HG02981 (cell line): ENCODE measurements around the gene BACE2.

Source experiments
- ATAC-seq: cut with Tn5 transposase; IDR thresholded peaks from one replicate; pipeline ENCODE4 v1.9.1; 2021; ENCODE audit warnings: mild to moderate bottlenecking, moderate library complexity; ENCODE audit not compliant: unreplicated experiment

BACE2 gene

DNA sequence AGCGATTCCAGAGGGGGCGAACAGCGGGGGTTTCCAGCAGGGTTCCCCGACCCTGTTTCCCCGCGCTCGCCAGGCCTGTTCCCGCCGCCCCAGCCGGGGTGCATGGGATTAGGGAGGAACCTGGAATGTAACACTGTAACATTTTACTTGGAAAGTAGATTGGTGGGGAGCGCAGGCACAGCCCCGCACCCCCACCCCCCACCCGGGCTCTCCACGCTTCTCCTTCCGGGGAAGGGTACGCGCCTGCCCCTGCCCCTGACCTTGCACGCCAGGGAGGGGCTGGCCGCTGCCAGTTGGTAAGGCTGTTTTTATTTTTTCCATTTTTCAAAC lies 149.1 kb downstream of the BACE2 start:
- ATAC-seq: no peak

DNA sequence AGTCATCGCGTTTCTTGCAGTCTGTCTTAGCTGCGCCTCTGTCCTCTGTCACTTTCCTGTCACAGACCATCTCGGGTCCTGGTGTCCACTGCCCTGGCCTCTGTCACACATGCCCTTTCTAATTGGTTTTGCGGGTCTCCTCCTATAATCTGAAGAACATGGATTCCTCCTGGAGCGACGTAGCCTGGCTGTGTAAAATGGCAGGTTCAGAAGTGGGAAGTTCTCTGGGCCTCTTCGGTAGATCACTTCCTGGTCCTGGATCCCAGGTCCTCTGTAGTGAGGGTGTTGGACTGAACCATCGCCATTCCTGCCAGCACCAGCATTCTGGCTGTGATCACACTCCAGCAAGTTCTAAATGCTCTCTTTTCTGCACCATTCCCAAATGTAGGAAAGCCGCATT lies 149.5 kb downstream of the BACE2 start:
- no peak for ATAC-seq

DNA sequence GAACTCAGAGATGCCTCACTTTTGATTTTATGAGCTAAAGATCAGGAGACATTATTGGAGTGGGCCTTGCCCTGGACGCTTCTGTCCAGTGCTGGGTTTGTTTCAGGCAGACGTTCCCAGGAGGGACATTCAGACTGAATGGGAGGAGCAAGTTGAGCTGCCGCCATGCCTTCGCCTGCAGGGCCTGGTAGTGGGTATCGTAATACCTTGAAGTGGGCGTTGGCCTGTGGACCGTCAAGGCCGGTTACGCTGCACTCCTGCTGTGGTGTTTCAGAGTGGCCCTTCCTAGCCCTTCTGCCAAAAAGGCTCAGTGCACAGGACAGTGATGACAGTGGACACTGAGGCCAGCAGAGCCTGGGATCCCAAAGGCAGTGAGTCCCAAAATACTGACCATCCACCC lies 150.3 kb downstream of the BACE2 start:
- no peak for ATAC-seq

DNA sequence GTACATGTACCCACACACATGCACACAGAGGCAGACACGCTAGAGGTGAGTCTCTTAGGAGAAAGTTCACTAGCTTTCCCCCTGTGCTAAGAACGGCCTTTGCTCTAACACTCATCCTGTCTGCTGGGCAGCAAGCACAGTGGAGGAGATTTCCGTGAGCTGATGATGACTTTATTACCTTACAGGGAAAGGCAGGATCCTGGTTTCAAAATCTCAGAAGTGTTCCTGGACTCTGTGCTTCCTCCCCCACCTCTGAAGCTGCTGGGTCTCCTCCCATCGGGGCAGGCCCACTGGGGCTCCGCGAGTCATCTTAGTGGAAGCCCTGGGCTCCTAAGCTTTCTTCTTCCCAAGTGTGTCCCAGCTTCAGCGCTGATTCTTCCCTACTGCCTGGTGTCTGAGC lies 151.3 kb downstream of the BACE2 start:
- ATAC-seq: no peak

DNA sequence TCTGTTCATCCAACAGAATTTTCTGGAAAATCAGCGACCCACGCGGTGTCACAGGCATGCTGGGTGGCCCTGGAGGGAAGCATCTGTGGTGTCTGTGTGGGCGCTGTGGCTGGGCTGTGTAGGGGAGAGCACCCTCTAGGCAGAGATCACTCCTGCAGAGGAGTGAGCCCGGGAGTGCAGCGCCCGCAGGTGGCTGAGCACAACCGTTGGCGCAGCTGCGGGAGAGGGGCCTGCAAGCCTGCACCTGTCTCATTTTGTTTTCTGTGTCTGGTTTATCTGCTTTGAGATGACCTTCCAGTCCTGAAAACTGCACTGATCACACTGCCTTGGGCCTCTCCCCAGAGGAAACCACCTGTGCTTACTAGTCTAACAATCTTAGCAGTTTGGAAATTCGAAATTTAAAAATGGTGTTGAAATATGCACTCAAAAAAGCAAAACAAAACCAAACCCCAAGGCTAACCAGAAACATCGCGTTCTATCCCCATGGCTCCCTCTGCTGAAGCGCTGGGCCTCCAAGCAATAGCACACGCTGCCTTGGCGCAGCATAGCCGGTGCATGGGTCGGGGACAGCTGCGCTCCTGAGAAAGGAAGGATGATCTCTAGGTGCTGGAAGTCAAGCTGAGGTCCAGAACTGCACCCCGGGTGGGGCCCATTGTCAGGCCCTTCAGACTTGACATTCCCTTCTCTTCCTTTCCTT lies 153.4 kb downstream of the BACE2 start:
- ATAC-seq: no peak

DNA sequence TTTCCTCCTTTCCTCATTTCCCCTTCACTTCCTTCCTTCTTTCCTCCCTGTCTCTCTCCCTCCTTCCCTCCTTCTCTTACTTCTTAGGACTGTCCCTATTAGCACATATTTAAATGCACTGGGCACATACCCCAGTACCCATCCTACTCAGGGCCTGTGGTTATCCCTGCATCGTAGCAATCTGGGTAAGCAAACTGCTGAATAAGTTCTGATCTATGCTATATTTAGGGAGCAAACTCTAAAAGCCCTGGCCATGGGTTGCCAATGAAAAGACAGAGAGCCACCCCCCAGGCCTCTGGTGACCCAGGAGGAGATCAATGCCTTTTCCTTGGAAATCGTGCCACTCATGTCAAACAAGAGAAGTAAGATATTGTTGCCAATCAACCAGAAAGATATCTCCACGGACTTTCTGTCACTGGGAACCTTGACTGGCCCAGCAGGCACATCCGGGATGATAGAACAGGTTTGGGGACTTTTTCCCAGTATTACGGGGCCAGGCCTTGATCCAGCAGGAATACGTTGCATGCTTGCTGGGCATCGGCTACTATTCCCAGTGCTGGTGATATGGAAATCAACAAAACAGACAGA lies 154.0 kb downstream of the BACE2 start:
- ATAC-seq: no peak

DNA sequence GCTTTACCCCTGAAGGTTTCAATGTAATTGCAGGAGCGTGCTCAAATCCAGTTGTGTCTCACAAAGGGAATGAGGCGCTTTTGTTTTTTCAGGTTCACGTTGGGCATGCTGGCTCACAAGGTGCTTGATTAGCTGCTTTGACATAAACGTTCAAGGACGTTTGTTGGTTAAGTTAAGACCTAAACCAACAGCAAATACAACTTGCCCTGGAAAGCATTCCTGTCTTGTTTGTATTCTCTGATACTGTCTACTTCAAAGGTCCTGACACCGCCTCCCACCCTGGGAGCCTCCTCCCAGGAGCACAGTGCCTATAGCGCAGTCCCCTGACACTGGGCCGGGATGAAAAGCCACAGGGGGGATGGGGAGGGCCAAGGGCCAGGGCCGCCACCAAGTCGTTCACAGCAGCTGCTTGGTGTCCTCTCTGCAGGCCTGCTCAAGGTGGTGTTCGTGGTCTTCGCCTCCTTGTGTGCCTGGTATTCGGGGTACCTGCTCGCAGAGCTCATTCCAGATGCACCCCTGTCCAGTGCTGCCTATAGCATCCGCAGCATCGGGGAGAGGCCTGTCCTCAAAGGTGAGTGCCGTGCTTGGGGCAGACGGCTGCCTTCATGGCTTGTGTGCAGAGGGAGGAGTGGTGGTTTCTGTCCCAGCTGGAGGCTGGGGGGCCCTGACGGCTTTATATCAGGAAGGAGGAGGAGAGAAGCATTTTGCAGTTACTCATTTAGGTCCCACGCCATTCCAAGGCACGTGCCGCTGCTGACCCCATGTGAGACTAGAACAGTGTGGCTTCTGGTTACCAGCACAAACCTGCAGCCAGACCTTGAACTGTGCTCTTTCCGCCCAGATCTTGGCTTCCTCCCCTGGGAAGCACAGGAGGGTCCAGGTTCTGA lies 154.8 kb downstream of the BACE2 start:
- no peak for ATAC-seq

DNA sequence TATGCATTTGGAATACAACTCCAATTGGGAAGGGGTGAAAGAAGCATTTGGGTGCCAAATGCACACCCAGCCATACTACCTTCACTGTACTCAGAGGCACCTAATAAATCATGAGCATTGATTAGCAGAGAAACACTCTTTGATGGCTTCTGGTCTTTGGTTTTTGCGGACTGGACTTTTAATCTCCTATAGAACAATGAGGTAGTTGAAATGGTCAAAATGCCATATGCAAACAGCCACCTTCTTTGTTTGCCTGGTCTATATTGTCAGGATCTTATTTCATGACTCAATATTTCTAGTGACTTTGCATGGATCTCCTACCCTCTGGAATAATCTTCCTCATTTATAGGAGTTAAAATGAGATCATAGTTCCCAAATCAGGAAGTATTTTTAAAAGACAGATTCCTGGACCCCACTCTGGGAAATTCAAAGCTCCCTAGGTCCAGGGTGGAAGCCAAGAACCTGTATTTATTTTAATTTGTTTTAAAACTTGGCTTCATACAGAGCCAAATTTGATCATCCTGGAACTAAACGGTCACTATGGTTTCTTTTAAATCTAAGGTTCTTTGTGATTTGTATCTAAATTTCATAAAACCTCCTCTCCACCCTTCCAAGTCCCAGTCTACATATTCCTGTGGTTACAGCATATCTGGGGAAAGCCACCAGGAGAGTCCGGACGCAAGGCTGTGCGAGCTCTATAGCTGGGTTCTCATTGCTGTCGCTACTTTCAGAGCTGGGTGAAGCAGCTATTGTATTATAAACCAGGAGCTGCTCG lies 157.4 kb downstream of the BACE2 start:
- no peak for ATAC-seq

DNA sequence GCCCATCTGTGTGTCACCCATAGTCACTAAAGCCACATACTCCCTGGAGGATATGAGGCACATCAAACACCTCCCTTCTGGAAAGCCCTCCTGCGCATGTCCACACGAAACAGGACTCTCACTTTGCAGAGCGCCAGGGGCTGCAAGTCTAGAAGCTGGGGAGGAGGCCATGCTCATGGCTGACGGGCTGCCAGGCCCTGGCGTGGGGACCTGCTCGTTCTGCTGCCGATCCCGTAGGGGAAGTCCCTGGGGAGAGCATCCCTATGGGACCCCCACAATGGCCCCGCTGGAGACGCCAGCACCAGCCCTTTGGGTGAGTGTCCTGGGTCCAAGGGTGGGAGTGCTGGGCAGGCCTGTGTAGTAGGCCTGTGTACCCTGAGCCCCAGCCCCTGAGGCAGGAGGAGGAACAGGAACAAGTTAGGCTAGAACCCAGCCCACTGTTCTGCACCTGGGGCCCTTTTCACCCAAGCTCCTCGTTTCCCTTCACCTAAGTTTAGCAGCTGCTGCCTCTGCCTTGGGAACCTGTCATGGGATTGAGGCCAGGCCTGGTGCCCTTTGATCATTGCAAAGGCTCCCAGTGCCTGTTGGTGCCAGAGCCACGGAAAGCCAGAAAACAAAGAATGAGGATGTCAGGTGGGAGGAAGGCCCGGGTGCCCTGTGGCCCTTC lies 158.6 kb downstream of the BACE2 start:
- no peak for ATAC-seq

DNA sequence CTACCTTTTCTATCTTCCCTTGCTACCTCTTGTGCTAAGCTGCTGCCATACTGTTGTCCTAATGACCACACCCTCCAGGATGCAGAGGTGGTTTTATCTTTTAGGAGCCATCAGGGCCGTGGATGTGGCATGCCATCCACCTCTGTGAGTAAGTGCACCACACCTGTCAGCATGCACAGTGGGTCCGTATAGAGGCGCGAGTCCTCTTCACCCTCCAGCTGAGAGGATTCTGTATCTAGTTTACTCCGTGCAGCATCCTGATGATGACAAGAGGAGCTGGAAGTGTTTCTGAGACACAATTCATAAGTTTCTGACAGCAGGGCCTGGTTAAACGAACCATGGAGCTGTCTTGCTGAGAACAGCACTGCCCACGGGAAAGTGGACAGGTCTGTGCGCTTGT lies 159.8 kb downstream of the BACE2 start:
- no peak for ATAC-seq

DNA sequence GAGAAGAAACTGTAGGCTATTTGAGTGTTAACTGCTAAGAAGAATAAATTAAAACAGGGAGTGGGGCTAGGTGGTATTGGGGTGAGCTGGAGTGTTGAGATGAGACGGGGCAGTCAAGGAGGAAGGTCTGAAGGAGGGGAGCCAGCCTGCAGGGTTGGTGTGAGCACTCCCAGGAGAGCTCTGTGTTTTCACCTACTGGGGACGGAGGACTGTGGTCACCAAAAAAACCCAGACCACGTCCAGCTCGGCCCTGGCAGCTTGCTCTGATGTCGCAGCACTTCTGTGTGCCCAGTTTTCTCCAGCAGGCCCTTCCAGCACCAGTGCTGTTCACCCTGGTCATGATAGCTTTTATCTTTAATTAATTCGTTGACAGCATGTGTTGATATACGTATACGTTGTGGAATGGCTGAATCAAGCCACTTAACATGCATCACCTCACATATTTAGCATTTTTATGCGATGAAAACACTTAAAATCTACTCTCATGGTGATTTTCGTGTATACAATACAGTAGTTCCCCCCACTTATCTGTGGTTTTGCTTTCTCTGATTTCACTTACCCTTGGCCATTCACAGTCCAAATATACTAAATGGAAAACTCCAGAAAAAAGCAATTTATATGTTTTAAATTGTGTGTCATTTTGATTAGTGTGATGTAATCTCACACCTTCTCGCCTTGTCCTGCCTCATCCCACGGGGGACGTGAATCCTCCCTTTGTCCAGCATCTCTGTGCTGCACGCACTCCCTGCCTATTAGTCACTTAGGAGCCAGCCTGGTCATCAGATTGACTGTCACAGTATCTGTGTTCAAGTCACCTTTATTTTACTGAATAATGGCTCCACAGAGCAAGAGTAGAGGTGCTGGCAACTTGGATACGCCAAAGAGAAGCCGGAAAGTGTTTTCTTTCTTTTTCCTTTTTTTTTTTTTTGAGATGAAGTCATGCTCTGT lies 161.0 kb downstream of the BACE2 start:
- no peak for ATAC-seq
